SK-N-SH (cell line): Measurements from ENCODE around the gene PPP3CA.

ENCODE experiments used
- CHD2 ChIP-seq: fragments of 150-350 bp; IDR thresholded peaks from 2 replicates; pipeline ENCODE4 v1.6.1; 2018; ENCODE audit warnings: low read length; ENCODE audit not compliant: partially characterized antibody
- EP300 ChIP-seq, 2 experiments: IDR thresholded peaks; 2 replicates each; pipeline versions ENCODE4 v1.4.0 to v1.6.1; 2012; ENCODE audit warnings: borderline replicate concordance in 1 of 2, low read depth in 1 of 2, low read length in 1 of 2
- GABPA ChIP-seq: IDR thresholded peaks from 2 replicates; pipeline ENCODE4 v1.4.0; 2012; ENCODE audit warnings: low read depth, mild to moderate bottlenecking
- JUND ChIP-seq: IDR thresholded peaks from 2 replicates; pipeline ENCODE4 v1.4.0; 2012
- RCOR1 ChIP-seq: fragments of 150-350 bp; IDR thresholded peaks from 2 replicates; pipeline ENCODE4 v1.6.1; 2017; ENCODE audit warnings: antibody characterized with exemption, low read length
- RFX5 ChIP-seq: IDR thresholded peaks from 2 replicates; pipeline ENCODE4 v1.6.1; 2012; ENCODE audit warnings: mild to moderate bottlenecking, improper control_type of control experiment, low read length
- SMC3 ChIP-seq: IDR thresholded peaks from 2 replicates; pipeline ENCODE4 v1.6.1; 2012; ENCODE audit warnings: low read depth, low read length, improper control_type of control experiment
- TEAD4 ChIP-seq: IDR thresholded peaks from 2 replicates; pipeline ENCODE4 v1.4.0; 2012; ENCODE audit warnings: mild to moderate bottlenecking, borderline replicate concordance; ENCODE audit not compliant: insufficient read depth
- TF ChIP-seq, protein P1 (sequence below): fragments of 200-600 bp; sonication (generic); IDR thresholded peaks from 2 replicates; pipeline ENCODE4 v1.6.1; 2017; ENCODE audit warnings: antibody characterized with exemption, mild to moderate bottlenecking, moderate library complexity
- TF ChIP-seq, protein P2 (sequence below): IDR thresholded peaks from 2 replicates; pipeline ENCODE4; 2012

DNA sequence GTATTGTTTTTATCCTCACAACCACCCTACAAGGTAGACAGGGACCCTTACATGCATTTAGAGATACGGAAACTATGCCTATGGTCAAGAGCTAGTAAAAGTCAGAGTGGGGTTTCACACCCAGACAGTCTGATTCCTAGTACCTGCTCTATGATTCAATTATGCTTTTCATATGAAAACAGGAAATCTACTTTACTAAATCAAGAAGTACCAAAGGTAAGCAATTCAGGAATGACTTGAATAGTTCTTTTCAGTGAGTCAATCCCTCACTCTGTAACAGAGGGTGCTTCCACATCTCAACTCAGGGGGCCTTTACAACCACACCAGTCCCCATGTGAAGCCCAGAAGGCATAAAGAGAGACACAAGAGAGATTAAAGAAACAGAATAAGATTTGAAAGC lies 191.4 kb downstream of the PPP3CA start:
- TF ChIP-seq, protein P1, sequence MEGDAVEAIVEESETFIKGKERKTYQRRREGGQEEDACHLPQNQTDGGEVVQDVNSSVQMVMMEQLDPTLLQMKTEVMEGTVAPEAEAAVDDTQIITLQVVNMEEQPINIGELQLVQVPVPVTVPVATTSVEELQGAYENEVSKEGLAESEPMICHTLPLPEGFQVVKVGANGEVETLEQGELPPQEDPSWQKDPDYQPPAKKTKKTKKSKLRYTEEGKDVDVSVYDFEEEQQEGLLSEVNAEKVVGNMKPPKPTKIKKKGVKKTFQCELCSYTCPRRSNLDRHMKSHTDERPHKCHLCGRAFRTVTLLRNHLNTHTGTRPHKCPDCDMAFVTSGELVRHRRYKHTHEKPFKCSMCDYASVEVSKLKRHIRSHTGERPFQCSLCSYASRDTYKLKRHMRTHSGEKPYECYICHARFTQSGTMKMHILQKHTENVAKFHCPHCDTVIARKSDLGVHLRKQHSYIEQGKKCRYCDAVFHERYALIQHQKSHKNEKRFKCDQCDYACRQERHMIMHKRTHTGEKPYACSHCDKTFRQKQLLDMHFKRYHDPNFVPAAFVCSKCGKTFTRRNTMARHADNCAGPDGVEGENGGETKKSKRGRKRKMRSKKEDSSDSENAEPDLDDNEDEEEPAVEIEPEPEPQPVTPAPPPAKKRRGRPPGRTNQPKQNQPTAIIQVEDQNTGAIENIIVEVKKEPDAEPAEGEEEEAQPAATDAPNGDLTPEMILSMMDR = no peak
- no peak for TF ChIP-seq EP300 (IDR thresholded peaks at IDR 0.05; ENCODE audit: borderline replicate concordance in 1 of 2, low read depth in 1 of 2, low read length in 1 of 2)
- no peak for TF ChIP-seq TEAD4
- TF ChIP-seq SMC3 = no peak
- TF ChIP-seq GABPA = no peak
- TF ChIP-seq, protein P2, sequence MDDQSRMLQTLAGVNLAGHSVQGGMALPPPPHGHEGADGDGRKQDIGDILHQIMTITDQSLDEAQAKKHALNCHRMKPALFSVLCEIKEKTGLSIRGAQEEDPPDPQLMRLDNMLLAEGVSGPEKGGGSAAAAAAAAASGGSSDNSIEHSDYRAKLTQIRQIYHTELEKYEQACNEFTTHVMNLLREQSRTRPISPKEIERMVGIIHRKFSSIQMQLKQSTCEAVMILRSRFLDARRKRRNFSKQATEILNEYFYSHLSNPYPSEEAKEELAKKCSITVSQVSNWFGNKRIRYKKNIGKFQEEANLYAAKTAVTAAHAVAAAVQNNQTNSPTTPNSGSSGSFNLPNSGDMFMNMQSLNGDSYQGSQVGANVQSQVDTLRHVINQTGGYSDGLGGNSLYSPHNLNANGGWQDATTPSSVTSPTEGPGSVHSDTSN = no peak
- no peak for TF ChIP-seq RFX5
- TF ChIP-seq JUND = no peak
- no peak for TF ChIP-seq RCOR1
- TF ChIP-seq CHD2 = no peak
